GM19328 (cell line): ENCODE data around the gene RALGPS2.
"Not testable (repeated sequence)": the region's sequence is repeated elsewhere in the genome, so short reads cannot be mapped to it uniquely, and the experiment has no call there.

Experiments used
- ATAC-seq: cut with Tn5 transposase; IDR thresholded peaks from one replicate; pipeline ENCODE4 v1.9.1; 2021; ENCODE audit warnings: mild to moderate bottlenecking, moderate library complexity; ENCODE audit not compliant: unreplicated experiment

Gene RALGPS2

DNA sequence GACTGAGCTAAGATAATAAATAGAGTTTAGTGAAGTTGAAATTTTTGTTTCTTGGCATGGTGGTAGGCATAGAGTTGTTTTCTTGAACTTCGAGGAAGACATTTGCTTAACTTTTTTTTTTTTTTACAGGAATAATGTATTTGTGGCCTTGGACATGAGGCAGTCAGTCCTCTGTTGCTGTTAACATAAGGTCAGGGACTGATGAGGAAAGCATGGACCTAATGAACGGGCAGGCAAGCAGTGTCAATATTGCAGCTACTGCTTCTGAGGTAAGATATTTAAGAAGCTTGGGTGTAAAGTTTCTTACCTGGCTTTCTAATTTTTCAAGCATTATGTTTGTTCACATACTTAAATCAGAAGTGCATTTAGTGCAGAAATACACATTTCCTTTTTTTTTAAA, 51.5 kb downstream of the RALGPS2 start:
- ATAC-seq: no peak

DNA sequence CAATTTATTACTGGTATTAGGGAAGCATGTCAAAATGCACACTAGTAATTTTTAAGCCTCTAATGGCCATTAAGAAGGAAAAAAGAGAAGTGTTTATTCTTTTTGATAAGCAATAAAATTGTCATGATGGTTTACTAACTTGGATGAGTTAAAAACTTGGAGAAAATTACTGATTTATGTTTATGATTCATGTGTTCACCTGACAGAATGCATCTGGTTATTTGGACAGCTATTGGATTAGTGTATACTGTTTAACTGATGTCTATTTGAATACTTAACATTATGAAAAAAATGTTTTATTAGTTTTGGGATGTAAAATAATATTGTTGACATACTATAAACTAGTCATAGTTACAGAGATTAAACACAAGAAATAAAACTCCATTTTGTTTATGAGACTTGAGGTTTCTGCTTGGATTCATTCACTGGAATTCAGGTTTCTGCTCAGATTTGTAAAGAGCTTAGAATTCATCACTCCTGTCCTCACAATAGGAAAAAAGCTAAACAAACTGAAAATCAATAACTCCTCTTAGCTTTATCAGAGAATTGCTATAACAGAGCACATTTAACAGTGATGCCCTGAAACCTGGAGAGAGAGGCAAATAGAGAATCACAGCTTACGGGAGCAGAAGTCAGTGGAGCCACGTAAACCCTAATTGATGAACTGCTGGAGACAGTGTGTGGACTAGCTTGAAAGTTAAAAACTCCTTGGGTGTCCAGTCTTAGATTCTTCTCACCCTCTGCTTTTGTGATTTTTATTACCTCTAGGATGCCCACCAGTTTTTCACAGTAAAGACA, 56.7 kb downstream of the RALGPS2 start:
- no peak for ATAC-seq

DNA sequence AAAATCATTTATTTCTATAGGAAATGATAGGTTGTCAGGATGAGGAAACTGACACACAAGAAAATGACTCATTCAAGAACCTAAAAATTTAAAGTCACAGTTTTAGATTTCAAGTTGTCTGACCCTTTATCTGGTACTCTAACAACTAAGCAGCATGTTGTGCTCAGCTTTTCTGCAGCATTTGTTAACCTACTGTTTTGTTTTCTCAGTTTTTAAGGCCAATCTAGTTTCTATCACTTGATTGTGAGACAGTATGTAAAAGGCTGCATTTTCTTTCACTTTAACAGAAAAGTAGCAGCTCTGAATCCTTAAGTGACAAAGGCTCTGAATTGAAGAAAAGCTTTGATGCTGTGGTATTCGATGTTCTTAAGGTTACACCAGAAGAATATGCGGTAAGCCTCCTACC, 59.1 kb downstream of the RALGPS2 start:
- no peak for ATAC-seq

DNA sequence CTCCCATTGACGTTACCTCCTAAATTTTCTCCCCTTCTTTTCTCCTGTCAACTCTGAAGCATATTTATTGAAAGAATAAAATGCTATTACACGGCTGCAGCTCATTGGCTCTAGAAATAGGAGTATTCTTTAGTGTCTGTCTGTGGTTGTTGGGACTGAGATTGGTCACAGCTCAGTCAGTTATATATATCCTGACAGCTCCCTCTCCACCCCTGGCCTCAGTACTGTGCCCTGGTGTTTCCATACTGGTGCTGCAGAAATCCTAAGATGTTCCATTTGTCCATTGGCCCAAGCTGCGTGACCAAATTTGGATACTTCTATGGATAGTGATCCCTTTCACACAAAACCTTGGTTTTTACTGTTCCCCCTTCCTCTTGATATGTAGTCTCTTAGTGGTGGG, 67.3 kb downstream of the RALGPS2 start:
- ATAC-seq: no peak

DNA sequence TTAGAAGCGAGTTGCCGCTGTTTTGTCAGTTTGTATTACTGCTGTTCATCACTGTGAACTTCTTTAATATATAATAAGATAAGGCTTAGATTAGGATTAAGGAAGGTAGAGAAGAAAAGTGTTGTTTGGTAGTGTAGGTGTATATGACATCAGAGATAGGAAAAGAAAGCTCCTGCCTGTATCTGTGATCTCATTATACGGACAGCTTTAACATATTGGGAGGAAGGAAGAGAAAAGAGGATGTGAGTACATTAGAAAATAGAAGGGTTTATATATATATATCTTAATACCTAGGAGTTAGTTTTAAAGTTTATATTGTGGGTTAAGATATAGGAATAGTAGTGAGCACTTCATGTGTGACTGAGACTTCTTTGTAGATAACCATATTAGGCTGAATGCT, 71.0 kb downstream of the RALGPS2 start:
- ATAC-seq: no peak

DNA sequence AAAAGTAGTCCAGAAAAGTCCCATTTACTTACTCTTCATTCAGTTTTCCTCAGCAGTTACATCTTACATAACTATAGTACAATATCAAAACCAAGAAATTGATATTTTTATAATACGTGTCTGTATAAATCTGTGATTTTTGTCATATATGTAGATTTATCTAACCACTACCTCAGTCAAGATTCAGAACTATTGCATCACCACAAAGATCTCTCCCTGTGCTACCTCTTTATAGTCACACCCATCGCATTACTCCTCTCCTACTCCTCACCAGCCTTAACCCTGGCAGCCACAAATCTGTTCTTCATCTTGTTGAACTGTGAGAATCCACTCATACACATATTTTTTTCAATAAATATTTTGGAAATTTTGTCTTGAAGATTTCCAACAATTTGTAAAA, 72.5 kb downstream of the RALGPS2 start:
- ATAC-seq: no peak

DNA sequence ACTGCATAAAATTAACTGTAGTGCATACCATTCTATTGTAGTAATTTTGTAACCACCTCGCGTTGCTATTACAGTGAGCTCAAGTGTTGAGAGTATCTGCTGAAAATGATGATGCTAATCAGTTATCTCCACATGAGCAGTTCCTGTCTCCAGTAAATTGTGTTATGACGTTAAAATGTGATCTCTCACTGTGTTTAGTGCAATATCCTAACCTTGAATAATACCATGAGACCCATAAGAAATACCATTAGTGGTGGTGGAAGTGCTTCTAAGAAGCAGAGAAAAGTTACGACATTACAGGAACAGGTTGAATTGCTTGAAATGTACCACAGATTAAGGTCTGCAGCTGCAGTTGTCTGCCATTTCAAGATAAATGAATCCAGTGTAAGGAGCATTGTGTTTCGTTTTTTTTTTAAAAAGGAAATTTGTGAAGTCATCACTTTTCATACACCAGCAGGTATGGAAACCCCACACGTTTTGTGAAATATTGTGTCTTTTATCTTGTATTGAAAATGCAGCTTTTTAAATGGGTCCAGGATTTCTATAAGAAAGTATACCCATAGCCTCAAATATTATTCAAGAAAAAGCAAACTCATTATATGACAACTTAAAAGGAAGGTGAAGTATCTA, 73.3 kb downstream of the RALGPS2 start:
- ATAC-seq: no peak

DNA sequence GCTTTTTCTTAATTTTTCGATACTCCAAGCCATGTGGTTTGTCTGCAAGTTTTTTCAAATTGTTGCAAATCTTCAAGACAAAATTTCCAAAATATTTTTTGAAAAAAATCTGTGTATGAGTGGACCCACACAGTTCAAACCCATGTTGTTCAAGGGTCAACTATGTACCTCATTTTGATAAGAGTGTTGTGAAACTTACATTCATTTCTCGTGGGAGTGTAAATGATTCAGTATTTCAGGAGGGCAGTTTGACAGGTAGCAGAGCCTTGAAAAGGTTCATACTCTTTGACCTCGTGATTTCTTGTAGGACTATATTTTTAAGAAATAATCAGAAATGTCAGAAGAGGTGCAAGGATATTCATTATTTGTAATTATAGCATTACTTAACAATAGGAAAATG, 77.8 kb downstream of the RALGPS2 start:
- ATAC-seq: no peak

DNA sequence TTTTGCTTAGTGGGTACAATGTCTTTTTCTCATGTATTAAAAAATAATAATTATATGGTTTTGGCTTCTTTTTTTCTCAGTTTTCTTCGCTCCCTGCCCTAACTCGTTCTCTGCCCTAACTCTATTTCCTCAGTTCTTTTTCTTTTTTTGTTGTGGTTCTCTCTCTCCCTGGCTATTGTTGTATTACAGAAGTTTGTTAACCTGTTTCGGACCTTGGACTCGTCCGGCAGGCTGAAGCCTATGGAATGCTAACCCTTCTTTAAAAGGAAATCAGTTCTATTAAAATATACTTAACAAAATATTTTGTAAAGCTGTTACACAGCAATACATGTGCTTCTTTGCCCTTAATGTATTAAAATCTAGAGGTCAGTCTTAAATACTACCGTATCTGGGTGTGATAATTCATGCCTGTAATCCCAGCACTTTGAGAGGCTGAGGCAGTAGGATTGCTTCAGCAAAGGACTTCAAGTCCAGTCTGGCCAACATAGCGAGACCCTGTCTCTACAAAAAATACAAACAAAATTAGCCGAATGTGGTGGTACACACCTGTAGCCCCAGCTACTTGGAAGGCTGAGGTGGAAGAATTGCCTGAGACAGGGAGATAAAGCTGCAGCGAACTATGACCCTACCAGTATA, 81.7 kb downstream of the RALGPS2 start:
- no peak for ATAC-seq

DNA sequence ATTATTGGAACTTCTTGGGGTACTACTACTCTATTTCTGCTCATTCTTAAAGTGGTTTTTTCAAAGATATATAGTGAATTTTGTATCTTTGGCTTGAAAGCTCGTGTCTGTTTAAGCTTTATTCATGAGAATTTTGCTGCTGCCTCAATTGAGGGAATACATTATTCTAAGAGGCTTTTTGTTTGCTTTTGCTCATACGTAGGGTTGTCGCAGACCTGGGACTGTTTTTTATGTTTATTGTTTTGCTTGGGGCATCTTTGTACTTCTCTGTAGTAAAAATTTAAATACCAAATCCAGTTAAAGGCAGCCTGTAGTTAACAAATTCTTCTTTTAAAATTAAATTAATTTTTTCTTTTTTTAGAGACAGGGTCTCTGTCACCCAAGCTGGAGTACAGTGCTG, 83.5 kb downstream of the RALGPS2 start:
- no peak for ATAC-seq

DNA sequence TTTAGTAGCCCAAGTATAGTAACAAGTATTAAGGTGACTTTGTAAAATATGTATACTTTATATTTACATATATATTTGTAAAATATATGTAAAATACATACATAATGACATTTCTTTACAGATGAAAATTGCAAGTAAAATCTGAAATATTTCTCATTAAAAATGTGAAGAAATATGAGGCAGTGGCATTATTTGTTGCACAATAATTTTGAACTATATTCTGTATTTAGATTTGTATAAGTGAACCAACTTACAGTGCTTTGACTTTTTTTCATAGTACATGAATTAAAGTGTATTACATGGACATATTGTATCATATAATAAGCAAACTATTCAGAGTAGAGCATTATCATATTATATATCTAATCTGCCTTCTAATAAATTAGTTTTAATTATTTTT, 85.5 kb downstream of the RALGPS2 start:
- ATAC-seq: no peak

DNA sequence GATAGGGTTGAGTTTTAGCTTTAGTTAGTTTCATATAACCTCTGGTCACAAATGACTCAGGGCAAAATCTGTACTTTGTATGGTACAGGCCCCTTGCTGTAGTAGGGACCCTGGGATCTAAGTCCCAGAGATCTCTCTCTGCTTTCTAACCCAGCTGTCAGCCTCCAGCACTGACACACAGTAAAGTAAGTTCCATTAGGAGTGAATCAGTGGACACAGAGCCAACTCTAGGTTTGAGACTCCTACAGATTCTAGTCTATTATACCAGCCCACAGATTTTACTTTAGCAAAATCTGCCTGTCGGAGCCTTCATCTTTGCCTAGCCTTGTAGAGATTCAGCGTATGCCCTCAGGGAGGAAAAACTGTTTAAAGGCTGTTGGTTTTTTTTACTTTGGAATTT, 93.4 kb downstream of the RALGPS2 start:
- ATAC-seq: no peak

DNA sequence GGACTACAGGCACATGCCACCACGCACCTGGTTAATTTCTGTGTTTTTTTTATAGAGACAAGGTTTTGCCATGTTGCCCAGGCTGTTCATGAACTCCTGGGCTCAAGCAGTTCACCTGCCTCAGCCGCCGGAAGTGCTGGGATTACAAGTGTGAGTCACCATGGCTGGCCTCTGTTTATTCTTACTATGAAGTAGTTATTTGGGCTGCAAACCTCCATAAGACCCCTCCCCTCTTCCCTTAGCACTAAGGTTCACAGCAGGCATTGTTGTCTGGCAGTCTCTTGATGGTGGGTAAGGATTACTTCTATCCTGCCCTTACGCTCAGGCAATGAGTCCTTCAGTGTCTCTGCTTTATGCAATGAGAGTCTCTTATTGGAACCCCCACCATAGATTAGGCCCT, 94.1 kb downstream of the RALGPS2 start:
- no peak for ATAC-seq

DNA sequence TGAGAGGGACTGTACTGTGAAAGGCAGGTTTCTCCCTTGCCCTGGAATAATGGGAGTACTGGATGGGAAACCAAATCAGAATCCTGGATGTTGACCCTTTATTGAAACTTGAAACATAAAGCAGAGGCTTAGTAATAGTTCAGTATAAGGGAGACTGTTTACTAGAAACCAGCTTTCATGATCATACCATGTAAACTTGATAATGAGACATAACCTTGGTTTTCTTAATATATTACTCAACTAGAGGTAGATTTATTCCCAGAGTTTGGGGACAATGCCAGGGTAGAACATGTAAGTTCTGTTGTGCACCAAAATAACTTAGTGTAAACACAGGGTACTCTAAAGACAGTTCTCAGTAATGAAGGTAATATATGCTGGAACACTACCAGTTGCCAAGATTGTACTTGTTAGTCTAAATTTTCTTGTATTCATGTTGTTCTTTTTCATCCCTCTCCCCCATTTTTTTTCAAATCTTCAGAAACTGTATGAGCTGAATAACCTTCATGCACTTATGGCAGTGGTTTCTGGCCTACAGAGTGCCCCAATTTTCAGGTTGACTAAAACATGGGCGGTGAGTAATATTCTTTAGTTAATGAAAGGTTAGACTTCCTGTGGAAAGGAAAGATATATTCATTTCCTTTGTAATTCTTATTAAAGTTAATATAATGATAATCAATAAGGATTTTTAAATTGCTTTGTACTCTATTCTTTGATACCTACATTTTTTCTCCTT, 96.3 kb downstream of the RALGPS2 start:
- no peak for ATAC-seq

DNA sequence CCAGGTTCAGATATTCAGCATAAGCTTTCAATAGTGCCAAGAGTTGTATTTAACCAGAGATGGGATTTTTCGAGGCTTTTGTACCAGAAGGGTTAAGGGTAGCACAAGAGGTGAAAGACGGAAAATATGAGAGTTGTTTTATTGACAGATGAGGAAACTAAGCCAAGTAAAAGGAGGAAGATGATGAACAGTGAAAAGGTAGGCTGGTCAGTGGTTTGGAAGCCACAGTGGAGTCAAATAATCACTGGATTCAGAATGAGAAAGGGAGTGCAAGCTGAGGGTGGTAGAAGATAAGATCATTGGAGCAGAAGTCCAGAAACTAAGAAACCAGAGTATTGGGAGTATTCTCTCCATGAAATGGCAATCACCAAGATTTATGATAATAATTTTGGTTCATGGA, 100.1 kb downstream of the RALGPS2 start:
- no peak for ATAC-seq

DNA sequence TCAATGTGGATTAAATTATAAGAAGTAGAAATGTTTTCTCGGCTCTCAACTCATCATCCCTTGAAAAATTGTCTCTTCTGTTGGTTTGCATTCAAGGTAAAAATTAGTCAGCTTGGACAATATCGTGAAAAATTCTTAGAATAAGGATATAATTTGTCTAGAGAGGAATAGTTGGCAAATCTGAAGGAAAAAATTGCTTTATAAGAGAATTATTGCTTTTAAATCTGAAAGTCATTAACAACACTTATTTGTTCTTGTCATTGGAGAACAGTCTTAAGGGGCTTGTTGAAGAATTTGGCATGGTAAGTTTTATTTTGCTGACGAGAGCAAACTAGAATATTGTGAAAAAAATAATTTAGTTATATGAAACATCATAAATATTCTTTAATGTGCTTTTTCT, 119.4 kb downstream of the RALGPS2 start:
- no peak for ATAC-seq

DNA sequence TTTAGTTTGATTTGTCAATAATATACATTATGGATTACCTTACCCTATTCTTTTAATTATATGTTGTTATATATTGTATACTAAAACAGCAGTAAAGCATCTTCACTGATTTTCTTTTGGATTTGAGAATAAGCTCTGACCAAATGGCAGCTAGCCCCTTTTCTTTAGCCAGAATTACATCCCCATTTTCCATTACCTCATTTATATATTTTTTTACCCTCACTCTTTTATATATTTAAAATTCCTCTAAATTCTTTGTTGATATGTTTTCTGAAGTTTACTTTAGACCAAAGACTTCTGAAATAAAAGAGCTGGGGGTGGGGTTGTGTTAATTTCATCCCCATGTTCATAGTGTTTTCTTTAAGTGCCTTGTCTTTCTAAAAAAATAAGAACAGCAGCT, 121.3 kb downstream of the RALGPS2 start:
- ATAC-seq: no peak

DNA sequence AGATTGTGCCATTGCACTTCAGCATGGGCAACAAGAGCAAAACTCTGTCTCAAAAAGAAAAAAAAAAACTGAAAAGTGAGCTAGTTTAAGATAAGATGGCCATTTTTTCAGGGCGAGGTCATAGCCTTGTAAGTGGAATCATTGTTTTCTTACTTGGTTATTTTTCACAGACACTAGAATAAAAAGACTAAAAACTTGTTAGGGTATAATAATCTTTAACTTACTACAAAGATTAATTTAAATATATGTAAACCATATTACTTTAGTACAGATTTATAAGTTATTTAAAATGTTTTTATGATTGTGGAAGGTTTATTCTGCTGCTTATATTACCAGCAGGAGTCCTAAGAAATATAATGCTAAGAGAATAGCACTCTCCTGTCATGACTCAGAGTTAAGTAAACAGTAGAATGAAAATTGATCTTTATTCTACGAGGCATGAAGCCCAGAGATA, 122.4 kb downstream of the RALGPS2 start:
- ATAC-seq: no peak

DNA sequence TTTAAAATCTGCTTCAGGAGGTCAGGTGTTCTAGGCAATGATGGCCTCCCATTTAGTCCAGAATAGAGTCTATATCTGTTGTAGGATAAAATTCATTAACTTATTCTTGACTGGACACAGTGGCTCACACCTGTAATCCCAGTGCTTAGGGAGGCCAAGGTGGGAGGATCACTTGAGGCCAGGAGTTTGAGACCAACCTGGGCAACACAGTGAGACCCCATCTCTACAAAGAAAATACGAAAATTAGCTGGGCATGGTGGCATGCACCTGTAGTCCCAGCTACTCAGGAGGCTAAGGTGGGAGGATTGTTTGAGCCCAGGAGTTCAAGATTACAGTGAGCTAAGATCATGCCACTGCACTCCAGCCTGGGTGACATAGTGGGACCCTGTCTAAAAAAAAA, 122.9 kb downstream of the RALGPS2 start:
- not testable (repeated sequence) for ATAC-seq

DNA sequence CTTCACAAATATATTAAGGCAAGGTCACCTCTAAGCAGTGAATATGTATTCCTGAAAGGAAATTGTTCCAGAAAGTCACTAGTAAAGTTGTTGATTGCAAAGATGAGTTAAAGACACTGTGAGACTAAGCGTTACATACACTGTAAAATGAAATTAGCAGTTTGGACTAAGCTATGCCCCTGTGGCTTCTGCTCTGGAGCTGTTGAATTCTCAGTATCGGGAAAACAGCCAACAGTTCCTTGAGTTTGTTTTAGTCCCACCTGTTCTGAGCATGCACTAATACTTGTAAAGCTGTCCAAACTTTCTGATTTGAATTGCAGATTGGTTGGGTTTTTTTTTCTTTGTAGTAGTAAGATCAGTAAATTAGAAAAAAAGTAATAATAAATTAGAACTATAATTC, 124.9 kb downstream of the RALGPS2 start:
- no peak for ATAC-seq

DNA sequence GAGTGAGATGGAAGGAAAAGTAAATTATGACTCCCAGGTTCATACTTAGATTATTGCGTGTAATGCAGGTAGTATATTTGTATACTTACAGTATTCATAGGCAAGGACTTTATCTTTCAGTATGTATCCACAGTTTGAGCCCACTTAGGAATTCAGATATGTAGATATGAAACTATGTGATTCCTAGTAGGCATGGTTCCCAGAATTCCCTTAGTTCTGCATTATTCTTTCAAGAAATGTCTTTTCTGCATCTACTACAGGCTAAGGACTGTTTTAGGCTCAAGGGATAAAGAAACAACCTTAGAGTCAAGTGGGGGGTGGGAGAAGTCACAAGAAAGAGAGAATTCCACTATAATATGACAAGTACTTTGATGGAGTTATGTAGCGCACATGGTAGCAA, 132.1 kb downstream of the RALGPS2 start:
- ATAC-seq: no peak

DNA sequence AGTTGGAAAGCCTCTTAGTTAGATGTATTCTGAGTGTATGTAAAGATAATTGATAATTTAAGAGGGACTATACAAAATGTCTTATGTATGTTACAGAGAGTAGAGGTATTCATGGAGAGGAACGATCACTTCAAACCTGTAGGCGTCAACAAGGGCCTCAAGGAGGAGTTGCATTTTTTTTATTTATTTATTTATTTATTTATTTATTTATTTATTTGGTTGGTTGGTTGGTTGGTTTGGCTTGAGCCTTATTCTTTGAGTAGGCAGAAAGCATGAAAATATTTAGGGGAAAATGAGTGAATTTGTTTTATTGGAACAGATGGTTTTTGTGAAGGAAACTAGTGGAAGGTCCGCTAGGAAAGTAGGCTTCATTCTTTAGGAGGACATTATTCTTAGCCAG, 137.4 kb downstream of the RALGPS2 start:
- no peak for ATAC-seq
